SK-N-SH (cell line): ENCODE data around the gene CIBAR2. TPM values are rescaled to one million over a fixed set of nuclear protein-coding genes. Genes with fewer than 3 reads are reported as not detected.

Source experiments
- CTCF ChIA-PET: fragments of 300-600, 350-600 bp; formaldehyde crosslinking; extraction: SDS; loops from one replicate; lab custom pipeline; 2021; lab: Yijun Ruan, JAX
- POLR2A ChIA-PET: fragments of 350-600 bp; sonication (Branson Sonifier 250); formaldehyde crosslinking; extraction: SDS; loops from one replicate; lab custom pipeline; 2020; ENCODE audit warnings: antibody characterized with exemption, inconsistent platforms; lab: Yijun Ruan, JAX
- DNase-seq: peaks from one replicate; pipeline ENCODE4 v3.0.0; 2012
- H2AFZ ChIP-seq: fragments of 200-600 bp; sonication (generic); 2 replicates; pipeline ENCODE4 v1.8.1; 2016; ENCODE audit warnings: antibody characterized with exemption, mild to moderate bottlenecking, low read depth
- H3F3A ChIP-seq: fragments of 200-600 bp; sonication (generic); replicated peaks from 2 replicates; pipeline ENCODE3; 2016; ENCODE audit warnings: antibody characterized with exemption, mild to moderate bottlenecking; ENCODE audit not compliant: insufficient read depth
- H3K27ac ChIP-seq, 2 experiments: fragments of 200-500 bp in 1 of 2; fragments of 200-600 bp in 1 of 2; sonication (Bioruptor generic) in 1 of 2; sonication (generic), shearing (Covaris generic) in 1 of 2; 2 replicates each; pipeline versions ENCODE4 v1.5.1 to v1.6.1; 2014 to 2016; ENCODE audit warnings: low read depth in 2 of 2, inconsistent platforms in 1 of 2, low read length in 1 of 2, mild to moderate bottlenecking in 1 of 2, mixed read lengths in 1 of 2
- H3K27me3 ChIP-seq: fragments of 200-600 bp; sonication (generic), shearing (Covaris generic); 2 replicates; pipeline ENCODE4 v1.6.1; 2016; ENCODE audit warnings: mixed run types; ENCODE audit not compliant: insufficient read depth
- H3K36me3 ChIP-seq, 2 experiments: fragments of 200-500 bp in 1 of 2; fragments of 200-600 bp in 1 of 2; sonication (Bioruptor generic) in 1 of 2; sonication (generic) in 1 of 2; replicated peaks in 1 of 2; 2 replicates each; pipeline versions ENCODE3 to v1.5.1; 2014 to 2016; ENCODE audit warnings: low read length in 1 of 2, mild to moderate bottlenecking in 1 of 2; ENCODE audit not compliant: insufficient read depth in 2 of 2, control insufficient read depth in 1 of 2
- H3K4me1 ChIP-seq, 2 experiments: fragments of 200-500 bp in 1 of 2; fragments of 200-600 bp in 1 of 2; sonication (Bioruptor generic) in 1 of 2; sonication (generic), shearing (Covaris generic) in 1 of 2; 2 replicates each; pipeline versions ENCODE4 v1.5.1 to v1.6.1; 2014 to 2016; ENCODE audit warnings: low read depth in 1 of 2, low read length in 1 of 2, mixed run types in 1 of 2; ENCODE audit not compliant: insufficient read depth in 2 of 2, control insufficient read depth in 1 of 2
- H3K4me2 ChIP-seq: fragments of 200-600 bp; sonication (generic), shearing (Covaris generic); 2 replicates; pipeline ENCODE4 v1.6.1; 2017; ENCODE audit warnings: mixed run types
- H3K4me3 ChIP-seq, 2 experiments: fragments of 200-500 bp in 1 of 2; fragments of 200-600 bp in 1 of 2; sonication (Bioruptor generic) in 1 of 2; sonication (generic), shearing (Covaris generic) in 1 of 2; 2 replicates each; pipeline versions ENCODE4 v1.5.1 to v1.8.1; 2014 to 2016; ENCODE audit warnings: low read depth in 2 of 2, inconsistent platforms in 1 of 2, low read length in 1 of 2, mild to moderate bottlenecking in 1 of 2, mixed read lengths in 1 of 2, moderate library complexity in 1 of 2
- H3K79me2 ChIP-seq: fragments of 200-600 bp; sonication (generic); 2 replicates; pipeline ENCODE4 v1.8.1; 2017; ENCODE audit warnings: mild to moderate bottlenecking; ENCODE audit not compliant: insufficient read depth
- H3K9ac ChIP-seq: fragments of 200-600 bp; sonication (generic); 2 replicates; pipeline ENCODE4 v1.6.1; 2017; ENCODE audit warnings: mixed run types
- H3K9me2 ChIP-seq: fragments of 200-600 bp; sonication (generic); 2 replicates; pipeline ENCODE4 v1.6.1; 2017; ENCODE audit warnings: mixed run types
- H3K9me3 ChIP-seq: fragments of 200-600 bp; sonication (generic); 2 replicates; pipeline ENCODE4 v1.6.1; 2017; ENCODE audit warnings: mixed run types, mild to moderate bottlenecking, moderate library complexity
- H4K20me1 ChIP-seq: fragments of 200-600 bp; sonication (generic); 2 replicates; pipeline ENCODE4 v1.6.1; 2017; ENCODE audit warnings: mild to moderate bottlenecking, mixed run types; ENCODE audit not compliant: insufficient read depth
- ELF1 ChIP-seq: IDR thresholded peaks from 2 replicates; pipeline ENCODE4 v1.4.0; 2012
- EP300 ChIP-seq, 2 experiments: IDR thresholded peaks; 2 replicates each; pipeline versions ENCODE4 v1.4.0 to v1.6.1; 2012; ENCODE audit warnings: borderline replicate concordance in 1 of 2, low read depth in 1 of 2, low read length in 1 of 2
- EZH2phosphoT487 ChIP-seq: fragments of 200-600 bp; sonication (generic); IDR thresholded peaks from 2 replicates; pipeline ENCODE4 v1.6.1; 2017; ENCODE audit warnings: low read depth, mixed run types, mild to moderate bottlenecking, antibody characterized with exemption, moderate library complexity, borderline replicate concordance
- FOSL2 ChIP-seq: IDR thresholded peaks from 2 replicates; pipeline ENCODE4 v1.4.0; 2012; ENCODE audit warnings: low read depth, mild to moderate bottlenecking, moderate library complexity, borderline replicate concordance
- FOXJ3 ChIP-seq: sonication (generic); formaldehyde crosslinking; IDR thresholded peaks from 2 replicates; pipeline ENCODE4 v1.5.1; 2020; ENCODE audit warnings: mild to moderate bottlenecking, missing genetic modification reagents
- FOXM1 ChIP-seq: IDR thresholded peaks from 2 replicates; pipeline ENCODE4 v1.4.0; 2012; ENCODE audit warnings: low read depth, mild to moderate bottlenecking
- GABPA ChIP-seq: IDR thresholded peaks from 2 replicates; pipeline ENCODE4 v1.4.0; 2012; ENCODE audit warnings: low read depth, mild to moderate bottlenecking
- GATA2 ChIP-seq: sonication (generic); formaldehyde crosslinking; IDR thresholded peaks from 2 replicates; pipeline ENCODE4 v1.5.0; 2020; ENCODE audit warnings: mild to moderate bottlenecking, missing genetic modification reagents
- IRF3 ChIP-seq: fragments of 150-350 bp; IDR thresholded peaks from 2 replicates; pipeline ENCODE4 v1.6.1; 2016; ENCODE audit warnings: mild to moderate bottlenecking, low read depth, low read length
- JUND ChIP-seq: IDR thresholded peaks from 2 replicates; pipeline ENCODE4 v1.4.0; 2012
- MEF2A ChIP-seq: IDR thresholded peaks from 2 replicates; pipeline ENCODE4 v1.4.0; 2012; ENCODE audit warnings: low read depth, borderline replicate concordance
- MXI1 ChIP-seq: IDR thresholded peaks from 2 replicates; pipeline ENCODE4 v1.6.1; 2012; ENCODE audit warnings: mild to moderate bottlenecking, low read depth, low read length, improper control_type of control experiment
- POLR2AphosphoS5 ChIP-seq: IDR thresholded peaks from 2 replicates; pipeline ENCODE4 v1.6.1; 2012; ENCODE audit warnings: low read depth, low read length
- RAD21 ChIP-seq: IDR thresholded peaks from 2 replicates; pipeline ENCODE4 v1.6.1; 2012; ENCODE audit warnings: mild to moderate bottlenecking, low read length
- RCOR1 ChIP-seq: fragments of 150-350 bp; IDR thresholded peaks from 2 replicates; pipeline ENCODE4 v1.6.1; 2017; ENCODE audit warnings: antibody characterized with exemption, low read length
- RXRA ChIP-seq: IDR thresholded peaks from 2 replicates; pipeline ENCODE4 v1.4.0; 2012; ENCODE audit warnings: low read depth, mild to moderate bottlenecking, borderline replicate concordance
- TAF1 ChIP-seq: IDR thresholded peaks from 2 replicates; pipeline ENCODE4 v1.6.1; 2012; ENCODE audit warnings: low read depth, mild to moderate bottlenecking, low read length, moderate library complexity, borderline replicate concordance
- YY1 ChIP-seq: IDR thresholded peaks from 2 replicates; pipeline ENCODE4 v1.4.0; 2012; ENCODE audit warnings: low read depth, mild to moderate bottlenecking
- WGBS: methylation state at CpG from one replicate; pipeline ENCODE4 v1.1.6; 2017; ENCODE audit warnings: low lambda C conversion rate; 5-methylcytosine and 5-hydroxymethylcytosine counted together
- polyA plus RNA-seq, 3 experiments: library from polyadenylated mRNA; depleted of rRNA; stranded (reverse); fragments of >200 nt; gene quantifications; 2 replicates each; pipeline ENCODE4 v1.2.3, GENCODE V29; 2012
- TF ChIP-seq, protein P1 (sequence below): IDR thresholded peaks from 2 replicates; pipeline ENCODE4; 2012
- TF ChIP-seq, protein P2 (sequence below): IDR thresholded peaks from 2 replicates; pipeline ENCODE4 v1.4.0; 2012; ENCODE audit warnings: low read depth, borderline replicate concordance

The CIBAR2 gene
- polyA plus RNA-seq, 1 of the 3 experiments (the other 2 are of a cell fraction): 0.15 TPM

GRCh38 chr16:85079785-85080570 is 32.3 kb downstream of the CIBAR2 start:
- no peaks in the 10 kb centered on the region for H3K9me2 ChIP-seq
- CTCF ChIA-PET: no interaction called here
- H3K9ac ChIP-seq: no peak overlapping the region
- no peak for DNase-seq
- peaks cover 0 to 4% of the 10 kb centered on the region in 2 experiments; a peak in 1 of 4 replicates for H3K4me1 ChIP-seq
- H4K20me1 ChIP-seq: no peaks in the 10 kb centered on the region
- no peak overlapping the region for H3K27ac ChIP-seq
- H2AFZ ChIP-seq: no peak overlapping the region
- H3K4me3 ChIP-seq: no peak overlapping the region
- no peaks in the 10 kb centered on the region for H3K27me3 ChIP-seq
- POLR2A ChIA-PET: interaction anchor here (0.6 kb wide), 1 partner anchor 1151 kb away, joined by 3 read pairs; no protein-coding TSS in a partner anchor
- H3K9me3 ChIP-seq: no peaks in the 10 kb centered on the region
- H3K4me2 ChIP-seq: no peak overlapping the region
- 89% methylated on average over 21 of the region's 22 CpGs for WGBS
- no peaks in the 10 kb centered on the region for H3F3A ChIP-seq
- no peak for TF ChIP-seq FOSL2
- TF ChIP-seq GATA2 (CRISPR knock-in tag): no peak
- TF ChIP-seq IRF3: no peak
- no peak for TF ChIP-seq JUND
- no peak for TF ChIP-seq FOXM1
- no peak for TF ChIP-seq TAF1
- no peak for TF ChIP-seq MEF2A
- no peak for TF ChIP-seq RCOR1
- TF ChIP-seq, protein P1, sequence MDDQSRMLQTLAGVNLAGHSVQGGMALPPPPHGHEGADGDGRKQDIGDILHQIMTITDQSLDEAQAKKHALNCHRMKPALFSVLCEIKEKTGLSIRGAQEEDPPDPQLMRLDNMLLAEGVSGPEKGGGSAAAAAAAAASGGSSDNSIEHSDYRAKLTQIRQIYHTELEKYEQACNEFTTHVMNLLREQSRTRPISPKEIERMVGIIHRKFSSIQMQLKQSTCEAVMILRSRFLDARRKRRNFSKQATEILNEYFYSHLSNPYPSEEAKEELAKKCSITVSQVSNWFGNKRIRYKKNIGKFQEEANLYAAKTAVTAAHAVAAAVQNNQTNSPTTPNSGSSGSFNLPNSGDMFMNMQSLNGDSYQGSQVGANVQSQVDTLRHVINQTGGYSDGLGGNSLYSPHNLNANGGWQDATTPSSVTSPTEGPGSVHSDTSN: no peak
- TF ChIP-seq, protein P2, sequence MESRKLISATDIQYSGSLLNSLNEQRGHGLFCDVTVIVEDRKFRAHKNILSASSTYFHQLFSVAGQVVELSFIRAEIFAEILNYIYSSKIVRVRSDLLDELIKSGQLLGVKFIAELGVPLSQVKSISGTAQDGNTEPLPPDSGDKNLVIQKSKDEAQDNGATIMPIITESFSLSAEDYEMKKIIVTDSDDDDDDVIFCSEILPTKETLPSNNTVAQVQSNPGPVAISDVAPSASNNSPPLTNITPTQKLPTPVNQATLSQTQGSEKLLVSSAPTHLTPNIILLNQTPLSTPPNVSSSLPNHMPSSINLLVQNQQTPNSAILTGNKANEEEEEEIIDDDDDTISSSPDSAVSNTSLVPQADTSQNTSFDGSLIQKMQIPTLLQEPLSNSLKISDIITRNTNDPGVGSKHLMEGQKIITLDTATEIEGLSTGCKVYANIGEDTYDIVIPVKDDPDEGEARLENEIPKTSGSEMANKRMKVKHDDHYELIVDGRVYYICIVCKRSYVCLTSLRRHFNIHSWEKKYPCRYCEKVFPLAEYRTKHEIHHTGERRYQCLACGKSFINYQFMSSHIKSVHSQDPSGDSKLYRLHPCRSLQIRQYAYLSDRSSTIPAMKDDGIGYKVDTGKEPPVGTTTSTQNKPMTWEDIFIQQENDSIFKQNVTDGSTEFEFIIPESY: no peak
- TF ChIP-seq RXRA: no peak
- no peak for TF ChIP-seq YY1
- no peak for TF ChIP-seq MXI1
- TF ChIP-seq POLR2AphosphoS5: no peak
- no peak for TF ChIP-seq RAD21
- TF ChIP-seq EP300 (IDR thresholded peaks at IDR 0.05; ENCODE audit: borderline replicate concordance in 1 of 2, low read depth in 1 of 2, low read length in 1 of 2): no peak
- TF ChIP-seq FOXJ3 (CRISPR knock-in tag): no peak
- TF ChIP-seq ELF1: no peak
- TF ChIP-seq GABPA: no peak
- TF ChIP-seq EZH2phosphoT487: no peak
- TF ChIP-seq, all 33 proteins: peak for 0
- no peaks in the 10 kb centered on the region for H3K79me2 ChIP-seq
- peaks cover 0 to 6% of the 10 kb centered on the region in 2 experiments for H3K36me3 ChIP-seq
